KMS-11 (cell line): ENCODE measurements around the gene TMC1.

Experiments
- H2AFZ ChIP-seq: fragments of 200-600 bp; sonication (generic); 2 replicates; pipeline ENCODE4 v1.6.1; 2016; ENCODE audit warnings: antibody characterized with exemption, mixed run types, low read depth
- H3K27ac ChIP-seq: fragments of 200-600 bp; sonication (generic); 2 replicates; pipeline ENCODE4 v1.6.1; 2016; ENCODE audit warnings: mild to moderate bottlenecking, mixed run types
- H3K27me3 ChIP-seq: fragments of 200-600 bp; sonication (generic); 2 replicates; pipeline ENCODE4 v1.6.1; 2017; ENCODE audit warnings: mild to moderate bottlenecking, low read depth, mixed run types, moderate library complexity; ENCODE audit not compliant: insufficient read depth
- H3K36me3 ChIP-seq: fragments of 200-600 bp; sonication (generic); 2 replicates; pipeline ENCODE4 v1.6.1; 2017; ENCODE audit warnings: mild to moderate bottlenecking, mixed run types; ENCODE audit not compliant: insufficient read depth
- H3K4me1 ChIP-seq: fragments of 200-600 bp; sonication (generic); 2 replicates; pipeline ENCODE4 v1.6.1; 2016; ENCODE audit warnings: mild to moderate bottlenecking, low read depth, mixed run types; ENCODE audit not compliant: poor library complexity, severe bottlenecking
- H3K4me2 ChIP-seq: fragments of 200-600 bp; sonication (generic); 2 replicates; pipeline ENCODE4 v1.7.0; 2016; ENCODE audit warnings: mild to moderate bottlenecking, mixed run types
- H3K4me3 ChIP-seq: fragments of 200-600 bp; sonication (generic); IDR thresholded peaks from 2 replicates; pipeline ENCODE4 v1.6.1; 2017; ENCODE audit warnings: low read depth, low read length, mixed read lengths; ENCODE audit not compliant: insufficient read depth
- H3K79me2 ChIP-seq: fragments of 200-600 bp; sonication (generic); 2 replicates; pipeline ENCODE4 v1.6.1; 2016; ENCODE audit warnings: low read depth, mixed run types; ENCODE audit not compliant: insufficient read depth
- H3K9ac ChIP-seq: fragments of 200-600 bp; sonication (generic); 2 replicates; pipeline ENCODE4 v1.6.1; 2016; ENCODE audit warnings: mild to moderate bottlenecking, mixed run types
- H4K20me1 ChIP-seq: fragments of 200-600 bp; sonication (generic); 2 replicates; pipeline ENCODE4 v1.6.1; 2016; ENCODE audit warnings: mild to moderate bottlenecking, mixed run types; ENCODE audit not compliant: insufficient read depth
- CTCF ChIP-seq: fragments of 200-600 bp; sonication (generic); conservative IDR thresholded peaks from 2 replicates; pipeline ENCODE4 v1.6.1; 2017; ENCODE audit warnings: low read depth, mild to moderate bottlenecking, antibody characterized with exemption, low read length, moderate library complexity, mixed read lengths

Gene TMC1

GRCh38 chr9:72812559-72813111 lies 291.2 kb downstream of the TMC1 start:
- Histone ChIP-seq H3K9ac (no peak overlapping the region), H3K79me2 (no peaks in the 10 kb centered on the region), H4K20me1 (no peaks in the 10 kb centered on the region), H3K4me1 (peaks cover 10% of the 10 kb centered on the region), H2AFZ (no peak overlapping the region), H3K36me3 (no peaks in the 10 kb centered on the region), H3K27me3 (no peaks in the 10 kb centered on the region), H3K4me3 (no peak overlapping the region), H3K27ac (no peak overlapping the region), H3K4me2 (no peak overlapping the region)
- no peak for TF ChIP-seq CTCF

- no peak overlapping the region for H2AFZ ChIP-seq
- no peak overlapping the region for H3K27ac ChIP-seq
- H4K20me1 ChIP-seq, result no peaks in the 10 kb centered on the region
- H3K4me1 ChIP-seq, result peaks cover 16% of the 10 kb centered on the region
- H3K9ac ChIP-seq, result no peak overlapping the region
- no peak overlapping the region for H3K4me3 ChIP-seq
- H3K36me3 ChIP-seq, result no peaks in the 10 kb centered on the region
- TF ChIP-seq CTCF, result no peak
- H3K4me2 ChIP-seq, result no peak overlapping the region
- H3K27me3 ChIP-seq, result no peaks in the 10 kb centered on the region
- H3K79me2 ChIP-seq, result no peaks in the 10 kb centered on the region
Observed at GRCh38 chr9:72813544-72813943, 292.1 kb downstream of the TMC1 start.

GRCh38 chr9:72814083-72814597 lies 292.7 kb downstream of the TMC1 start:
- no peaks in the 10 kb centered on the region for H3K27me3 ChIP-seq
- H3K9ac ChIP-seq, result no peak overlapping the region
- no peak for TF ChIP-seq CTCF
- H3K79me2 ChIP-seq, result no peaks in the 10 kb centered on the region
- no peak overlapping the region for H3K27ac ChIP-seq
- H3K4me3 ChIP-seq, result no peak overlapping the region
- H3K36me3 ChIP-seq, result no peaks in the 10 kb centered on the region
- no peak overlapping the region for H2AFZ ChIP-seq
- H3K4me1 ChIP-seq, result peaks cover 16% of the 10 kb centered on the region
- H4K20me1 ChIP-seq, result no peaks in the 10 kb centered on the region
- no peak overlapping the region for H3K4me2 ChIP-seq

- Histone ChIP-seq H3K9ac (no peak overlapping the region), H3K4me2 (peak overlapping the region; percentile 17; the same call in 1 of the 2 replicates), H3K36me3 (no peaks in the 10 kb centered on the region), H3K27ac (no peak overlapping the region), H3K4me1 (peaks cover 16% of the 10 kb centered on the region), H4K20me1 (no peaks in the 10 kb centered on the region), H3K79me2 (no peaks in the 10 kb centered on the region), H3K4me3 (no peak overlapping the region), H2AFZ (0 out of 2 replicates have a peak overlapping the region, but pooled peaks have one; percentile 35), H3K27me3 (no peaks in the 10 kb centered on the region)
- no peak for TF ChIP-seq CTCF
Observed at GRCh38 chr9:72816666-72817065, 295.3 kb downstream of the TMC1 start.
